HCT116 (cell line): Measurements from ENCODE around the gene TMEM117.

Source experiments
- POLR2A ChIP-seq: IDR thresholded peaks from 2 replicates; pipeline ENCODE4 v1.7.0; 2011; ENCODE audit warnings: borderline replicate concordance; ENCODE audit not compliant: insufficient read depth, insufficient read length; ENCODE audit errors: extremely low read depth
- YY1 ChIP-seq: IDR thresholded peaks from 2 replicates; pipeline ENCODE4 v1.6.1; 2011; ENCODE audit warnings: low read length, low read depth, moderate library complexity, mild to moderate bottlenecking; ENCODE audit not compliant: insufficient replicate concordance; ENCODE audit errors: extremely low read depth
- ZNF274 ChIP-seq: fragments of 200-500 bp; sonication (Bioruptor generic); IDR thresholded peaks from 2 replicates; pipeline ENCODE4 v1.6.1; 2014; ENCODE audit warnings: mild to moderate bottlenecking, low read depth, low read length, inconsistent platforms
- TF ChIP-seq, protein P1 (sequence below), 3 experiments: fragments of 200-600 bp in 1 of 3; sonication (generic) in 1 of 3; IDR thresholded peaks in 2 of 3; conservative IDR thresholded peaks in 1 of 3; 2 replicates each; pipeline ENCODE4 v1.5.1; 2012 to 2017; ENCODE audit warnings: low read depth in 2 of 3, low read length in 2 of 3, antibody characterized with exemption in 1 of 3, borderline replicate concordance in 1 of 3, control low read depth in 1 of 3, mild to moderate bottlenecking in 1 of 3, mixed read lengths in 1 of 3, mixed run types in 1 of 3, moderate library complexity in 1 of 3; ENCODE audit not compliant: insufficient read depth in 1 of 3

DNA sequence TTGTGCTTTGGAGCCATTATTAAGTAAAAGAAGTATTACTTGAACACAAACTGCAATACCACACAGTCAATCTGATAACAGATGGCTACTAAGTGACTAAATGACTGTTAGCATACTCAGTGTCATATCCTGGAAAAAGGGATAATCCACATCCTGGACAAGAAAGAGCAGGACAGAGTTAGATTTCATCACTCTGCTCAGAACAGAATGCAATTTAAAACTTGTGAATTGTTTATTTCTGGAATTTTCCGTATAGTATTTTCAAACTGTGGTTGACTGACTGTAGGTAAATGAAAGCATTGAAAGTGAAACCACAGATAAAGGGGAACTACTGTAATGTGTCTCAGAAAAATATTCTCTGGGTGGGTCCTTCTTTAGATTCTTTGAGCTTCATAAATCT is 458.8 kb downstream of the TMEM117 start:
- TF ChIP-seq, protein P1, sequence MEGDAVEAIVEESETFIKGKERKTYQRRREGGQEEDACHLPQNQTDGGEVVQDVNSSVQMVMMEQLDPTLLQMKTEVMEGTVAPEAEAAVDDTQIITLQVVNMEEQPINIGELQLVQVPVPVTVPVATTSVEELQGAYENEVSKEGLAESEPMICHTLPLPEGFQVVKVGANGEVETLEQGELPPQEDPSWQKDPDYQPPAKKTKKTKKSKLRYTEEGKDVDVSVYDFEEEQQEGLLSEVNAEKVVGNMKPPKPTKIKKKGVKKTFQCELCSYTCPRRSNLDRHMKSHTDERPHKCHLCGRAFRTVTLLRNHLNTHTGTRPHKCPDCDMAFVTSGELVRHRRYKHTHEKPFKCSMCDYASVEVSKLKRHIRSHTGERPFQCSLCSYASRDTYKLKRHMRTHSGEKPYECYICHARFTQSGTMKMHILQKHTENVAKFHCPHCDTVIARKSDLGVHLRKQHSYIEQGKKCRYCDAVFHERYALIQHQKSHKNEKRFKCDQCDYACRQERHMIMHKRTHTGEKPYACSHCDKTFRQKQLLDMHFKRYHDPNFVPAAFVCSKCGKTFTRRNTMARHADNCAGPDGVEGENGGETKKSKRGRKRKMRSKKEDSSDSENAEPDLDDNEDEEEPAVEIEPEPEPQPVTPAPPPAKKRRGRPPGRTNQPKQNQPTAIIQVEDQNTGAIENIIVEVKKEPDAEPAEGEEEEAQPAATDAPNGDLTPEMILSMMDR (IDR thresholded peaks at IDR 0.05 in 2 of 3, conservative IDR thresholded peaks at IDR 0.05 in 1 of 3; ENCODE audit: borderline replicate concordance in 1 of 3, insufficient read depth in 1 of 3, low read depth in 2 of 3, low read length in 2 of 3), result no peak
- TF ChIP-seq POLR2A (no peak), ZNF274 (no peak), YY1 (no peak)
